ENCODE results near the gene APOO.

APOO gene

GRCh38 chrX:23821847-23822246, 85.9 kb downstream of the APOO start:
- DNase-seq (ENCODE audit: extremely low read depth in 1 of 2, low read depth in 1 of 2), result no peak

- DNase-seq (ENCODE audit: extremely low read depth in 1 of 2, low read depth in 1 of 2), result no peak
These were observed 87.4 kb downstream of the APOO start for GRCh38 chrX:23820235-23820782.

- no peak for DNase-seq (ENCODE audit: extremely low read depth in 1 of 2, low read depth in 1 of 2)
These were observed 88.1 kb downstream of the APOO start for GRCh38 chrX:23819385-23820234.

- DNase-seq (ENCODE audit: extremely low read depth in 1 of 2, low read depth in 1 of 2), result no peak
These were observed 89.8 kb downstream of the APOO start for GRCh38 chrX:23817979-23818336.

- no peak for DNase-seq (ENCODE audit: extremely low read depth in 1 of 2, low read depth in 1 of 2)
These were observed 91.6 kb downstream of the APOO start for GRCh38 chrX:23816179-23816578.

- no peak for DNase-seq (ENCODE audit: extremely low read depth in 1 of 2, low read depth in 1 of 2)
These were observed 92.4 kb downstream of the APOO start for GRCh38 chrX:23815376-23815775.

GRCh38 chrX:23813808-23814207, 93.9 kb downstream of the APOO start:
- DNase-seq (ENCODE audit: extremely low read depth in 1 of 2, low read depth in 1 of 2), result no peak

- DNase-seq (ENCODE audit: extremely low read depth in 1 of 2, low read depth in 1 of 2), result no peak
These were observed 96.1 kb downstream of the APOO start for GRCh38 chrX:23811656-23812055.

GRCh38 chrX:23811108-23811651, 96.6 kb downstream of the APOO start:
- DNase-seq (ENCODE audit: extremely low read depth in 1 of 2, low read depth in 1 of 2), result no peak

GRCh38 chrX:23810279-23810678, 97.5 kb downstream of the APOO start:
- no peak for DNase-seq (ENCODE audit: extremely low read depth in 1 of 2, low read depth in 1 of 2)

GRCh38 chrX:23805389-23805788, 102.3 kb downstream of the APOO start:
- no peak for DNase-seq (ENCODE audit: extremely low read depth in 1 of 2, low read depth in 1 of 2)

- no peak for DNase-seq (ENCODE audit: extremely low read depth in 1 of 2, low read depth in 1 of 2)
These were observed 103.2 kb downstream of the APOO start for GRCh38 chrX:23804578-23804977.

GRCh38 chrX:23803931-23804381, 103.8 kb downstream of the APOO start:
- DNase-seq (ENCODE audit: extremely low read depth in 1 of 2, low read depth in 1 of 2), result no peak

- no peak for DNase-seq (ENCODE audit: extremely low read depth in 1 of 2, low read depth in 1 of 2)
These were observed 105.3 kb downstream of the APOO start for GRCh38 chrX:23802431-23802830.

GRCh38 chrX:23799469-23800065, 108.2 kb downstream of the APOO start:
- no peak for DNase-seq (ENCODE audit: extremely low read depth in 1 of 2, low read depth in 1 of 2)

GRCh38 chrX:23797371-23798128, 110.2 kb downstream of the APOO start:
- no peak for DNase-seq (ENCODE audit: extremely low read depth in 1 of 2, low read depth in 1 of 2)

GRCh38 chrX:23795221-23795620, 112.5 kb downstream of the APOO start:
- DNase-seq (ENCODE audit: extremely low read depth in 1 of 2, low read depth in 1 of 2), result no peak

- DNase-seq (ENCODE audit: extremely low read depth in 1 of 2, low read depth in 1 of 2), result no peak
These were observed 114.7 kb downstream of the APOO start for GRCh38 chrX:23792861-23793553.

- DNase-seq (ENCODE audit: extremely low read depth in 1 of 2, low read depth in 1 of 2), result no peak
These were observed 117.6 kb downstream of the APOO start for GRCh38 chrX:23790155-23790497.

GRCh38 chrX:23789386-23790154, 118.2 kb downstream of the APOO start:
- DNase-seq (ENCODE audit: extremely low read depth in 1 of 2, low read depth in 1 of 2), result no peak

Measured in activated CD8-positive, alpha-beta memory T cell treated with anti-CD3 and anti-CD28 coated beads for 1 hour (primary cell).